Measurements from ENCODE around the gene SLC16A3.

SLC16A3 gene

DNA sequence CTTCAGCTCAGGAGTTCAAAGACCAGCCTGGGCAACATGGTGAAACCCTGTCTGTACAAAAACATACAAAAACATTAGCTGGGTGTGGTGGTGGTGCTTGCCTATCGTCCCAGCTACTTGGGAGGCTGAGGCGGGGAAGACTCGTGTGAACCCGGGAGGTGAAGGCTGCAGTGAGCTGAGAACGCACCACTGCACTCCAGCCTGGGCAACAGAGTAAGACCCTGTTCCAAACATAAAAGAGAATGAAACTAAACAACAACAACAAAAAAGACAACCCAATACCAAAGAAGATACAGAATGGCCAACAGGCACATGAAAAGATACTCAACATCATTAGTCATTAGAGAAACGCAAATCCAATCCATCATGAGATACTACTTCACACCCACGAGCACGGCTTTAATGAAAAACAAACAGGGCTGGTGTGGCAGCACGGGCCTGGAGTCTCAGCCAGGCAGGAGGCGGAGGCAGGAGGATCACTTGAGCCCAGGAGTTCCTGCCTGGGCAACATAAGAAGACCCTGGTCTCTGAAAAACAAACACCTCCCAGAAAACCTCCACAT, 7.4 kb upstream of the SLC16A3 start:
- H3K4me1 ChIP-seq, result peaks cover 11% of the 10 kb centered on the region
- no peak overlapping the region for H3K27ac ChIP-seq
- no peaks in the 10 kb centered on the region for H3K36me3 ChIP-seq
- no peak overlapping the region for H3K4me3 ChIP-seq
- H3K9me3 ChIP-seq, result no peaks in the 10 kb centered on the region
- no peaks in the 10 kb centered on the region for H4K20me1 ChIP-seq
- no peak overlapping the region for H3K4me2 ChIP-seq
- H3K27me3 ChIP-seq, result no peaks in the 10 kb centered on the region
- TF ChIP-seq Cebpa-rat (IDR thresholded peaks at IDR 0.05), result no peak
- no peak overlapping the region for H3K9ac ChIP-seq

DNA sequence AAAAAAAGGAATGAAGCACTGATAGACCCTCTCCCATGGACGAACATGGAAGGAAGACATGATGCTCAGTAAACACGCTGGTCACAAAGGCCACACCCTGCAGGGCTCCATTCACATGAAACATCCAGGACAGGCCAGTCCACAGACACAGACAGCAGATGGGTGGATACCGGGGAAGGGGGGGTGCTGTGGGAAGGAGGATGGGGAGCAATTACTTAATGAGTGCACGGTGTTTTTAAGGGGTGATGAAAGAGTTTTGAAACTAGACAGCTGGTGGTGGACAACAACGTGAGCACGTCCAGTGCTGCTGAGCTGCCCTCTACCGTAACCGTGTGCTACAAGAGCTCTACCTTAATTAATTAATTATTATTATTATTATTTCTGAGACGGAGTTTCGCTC, 6.0 kb upstream of the SLC16A3 start:
- H3K4me2 ChIP-seq, result no peak overlapping the region
- H4K20me1 ChIP-seq, result no peaks in the 10 kb centered on the region
- H3K27me3 ChIP-seq, result peaks cover 12% of the 10 kb centered on the region; the same call in 1 of the 2 replicates
- no peak overlapping the region for H3K4me3 ChIP-seq
- TF ChIP-seq Cebpa-rat (IDR thresholded peaks at IDR 0.05), result no peak
- no peak overlapping the region for H3K9ac ChIP-seq
- peaks cover 13% of the 10 kb centered on the region for H3K4me1 ChIP-seq
- no peaks in the 10 kb centered on the region for H3K9me3 ChIP-seq
- H3K36me3 ChIP-seq, result no peaks in the 10 kb centered on the region
- no peak overlapping the region for H3K27ac ChIP-seq

DNA sequence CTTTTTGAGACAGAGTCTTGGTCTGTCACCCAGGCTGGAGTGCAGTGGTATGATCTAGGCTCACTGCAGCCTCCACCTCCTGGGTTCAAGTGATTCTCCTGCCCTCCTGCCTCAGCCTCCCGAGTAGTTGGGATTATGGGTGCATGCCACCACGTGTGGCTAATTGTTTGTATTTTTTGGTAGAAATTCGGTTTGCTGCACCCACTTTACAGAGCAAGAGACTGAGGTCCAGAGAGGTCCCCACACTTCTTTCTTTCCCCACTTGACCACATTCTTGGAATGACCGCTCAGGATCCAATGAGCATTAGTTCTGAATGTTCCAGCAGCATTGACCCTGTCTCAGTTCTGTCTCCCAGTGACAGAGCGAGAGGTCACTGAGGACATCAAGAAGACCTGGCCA, 5.3 kb upstream of the SLC16A3 start:
- no peak overlapping the region for H3K4me3 ChIP-seq
- H3K27ac ChIP-seq, result no peak overlapping the region
- peaks cover 19% of the 10 kb centered on the region; the same call in 1 of the 2 replicates for H3K27me3 ChIP-seq
- no peaks in the 10 kb centered on the region for H3K9me3 ChIP-seq
- H3K4me2 ChIP-seq, result no peak overlapping the region
- H3K36me3 ChIP-seq, result no peaks in the 10 kb centered on the region
- H4K20me1 ChIP-seq, result no peaks in the 10 kb centered on the region
- TF ChIP-seq Cebpa-rat (IDR thresholded peaks at IDR 0.05), result no peak
- H3K4me1 ChIP-seq, result peaks cover 20% of the 10 kb centered on the region
- H3K9ac ChIP-seq, result no peak overlapping the region

DNA sequence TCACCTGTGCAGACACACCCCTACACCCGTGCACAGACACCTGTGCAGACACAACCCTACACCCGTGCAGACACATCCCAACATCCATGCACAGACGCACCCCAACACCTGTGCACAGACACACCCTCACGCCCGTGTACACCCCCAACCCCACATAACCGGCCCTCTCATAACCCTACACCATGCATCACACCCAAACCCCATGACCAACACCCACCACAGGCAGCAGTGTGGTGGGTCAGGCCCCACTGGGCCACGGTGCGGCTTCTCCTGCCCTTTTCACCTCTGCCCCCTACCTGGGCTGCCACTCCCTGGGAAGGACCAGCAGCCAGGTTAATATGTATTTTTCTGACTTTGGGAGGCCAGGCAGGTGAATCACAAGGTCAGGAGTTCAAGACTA, 4.2 kb upstream of the SLC16A3 start:
- Histone ChIP-seq H3K9me3 (no peaks in the 10 kb centered on the region), H3K27ac (no peak overlapping the region), H3K4me1 (peaks cover 28% of the 10 kb centered on the region), H3K4me3 (no peak overlapping the region), H3K4me2 (no peak overlapping the region), H3K9ac (no peak overlapping the region), H3K36me3 (no peaks in the 10 kb centered on the region), H3K27me3 (peaks cover 30% of the 10 kb centered on the region; the same call in 1 of the 2 replicates), H4K20me1 (peaks cover 8% of the 10 kb centered on the region)
- no peak for TF ChIP-seq Cebpa-rat (IDR thresholded peaks at IDR 0.05)

DNA sequence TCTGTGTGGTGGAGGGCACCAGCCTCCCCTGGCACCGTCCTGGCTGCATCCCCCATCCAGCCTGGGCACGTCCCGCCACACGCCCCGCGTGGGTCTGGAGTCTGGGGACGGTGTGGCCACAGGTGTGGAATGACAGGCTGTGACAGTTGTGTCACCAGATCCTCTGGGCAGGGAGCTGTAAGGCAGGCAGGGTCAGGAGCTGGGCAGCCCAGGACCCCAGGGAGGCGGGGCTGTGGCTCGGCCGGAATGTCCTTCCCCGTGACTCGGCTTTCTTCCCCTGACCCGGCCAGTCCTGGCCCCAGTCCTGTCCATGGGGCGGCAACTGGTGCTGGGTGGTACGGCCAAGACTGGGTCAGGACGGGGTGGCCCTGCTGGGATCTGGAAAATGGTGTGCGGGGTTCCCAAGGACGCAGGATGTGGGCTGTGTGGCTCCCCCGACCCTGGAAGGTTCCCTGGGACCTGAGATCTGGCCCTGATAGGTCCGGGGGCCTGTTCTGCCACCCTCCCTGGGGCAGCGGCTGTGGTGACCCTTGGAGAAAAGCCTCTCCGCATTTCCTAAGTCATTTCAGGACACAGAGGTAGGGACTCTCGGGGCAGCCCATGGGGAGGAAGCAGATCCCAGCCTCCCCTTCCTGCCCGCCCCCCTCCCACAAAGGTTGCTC, 3.3 kb upstream of the SLC16A3 start:
- Histone ChIP-seq H3K9me3 (no peaks in the 10 kb centered on the region), H3K4me1 (peaks cover 36% of the 10 kb centered on the region), H3K4me3 (no peak overlapping the region), H3K27ac (no peak overlapping the region), H3K4me2 (no peak overlapping the region), H4K20me1 (peaks cover 16% of the 10 kb centered on the region), H3K9ac (no peak overlapping the region), H3K27me3 (peaks cover 38% of the 10 kb centered on the region; the same call in 1 of the 2 replicates), H3K36me3 (no peaks in the 10 kb centered on the region)
- TF ChIP-seq Cebpa-rat (IDR thresholded peaks at IDR 0.05), result no peak

DNA sequence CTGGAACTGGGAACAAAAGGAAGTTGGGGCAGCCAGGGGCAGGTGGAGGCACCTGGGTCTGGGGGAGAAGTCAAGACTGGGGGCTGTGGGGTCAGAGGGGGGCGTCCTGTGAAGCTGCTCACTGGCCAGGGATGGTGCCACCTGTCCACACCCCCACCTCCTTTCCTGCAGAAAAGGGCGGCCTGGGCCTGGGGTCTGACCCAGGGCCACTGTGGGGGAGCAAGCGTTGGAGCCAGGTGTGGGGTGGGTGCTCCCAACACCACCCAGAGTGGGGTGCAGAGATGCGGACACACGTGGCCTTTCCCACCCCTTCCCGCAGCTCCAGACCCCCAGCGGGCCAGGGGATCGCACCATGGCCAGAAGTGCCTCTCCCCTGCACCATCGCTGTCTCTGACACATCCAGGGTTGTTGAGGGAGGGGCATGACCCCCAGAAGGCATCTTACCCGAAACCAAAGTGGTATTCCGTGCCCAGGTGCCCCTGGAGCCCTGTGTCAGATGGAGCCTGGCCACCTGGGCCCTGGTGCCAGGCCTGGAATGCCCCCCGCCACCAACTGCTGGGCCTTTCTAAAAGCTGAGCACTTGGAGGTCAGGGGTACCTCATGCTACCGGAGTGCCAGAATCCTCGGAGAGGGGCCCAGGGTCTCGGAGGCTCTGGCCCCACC, 2.6 kb upstream of the SLC16A3 start:
- H3K4me1 ChIP-seq, result peaks cover 44% of the 10 kb centered on the region

DNA sequence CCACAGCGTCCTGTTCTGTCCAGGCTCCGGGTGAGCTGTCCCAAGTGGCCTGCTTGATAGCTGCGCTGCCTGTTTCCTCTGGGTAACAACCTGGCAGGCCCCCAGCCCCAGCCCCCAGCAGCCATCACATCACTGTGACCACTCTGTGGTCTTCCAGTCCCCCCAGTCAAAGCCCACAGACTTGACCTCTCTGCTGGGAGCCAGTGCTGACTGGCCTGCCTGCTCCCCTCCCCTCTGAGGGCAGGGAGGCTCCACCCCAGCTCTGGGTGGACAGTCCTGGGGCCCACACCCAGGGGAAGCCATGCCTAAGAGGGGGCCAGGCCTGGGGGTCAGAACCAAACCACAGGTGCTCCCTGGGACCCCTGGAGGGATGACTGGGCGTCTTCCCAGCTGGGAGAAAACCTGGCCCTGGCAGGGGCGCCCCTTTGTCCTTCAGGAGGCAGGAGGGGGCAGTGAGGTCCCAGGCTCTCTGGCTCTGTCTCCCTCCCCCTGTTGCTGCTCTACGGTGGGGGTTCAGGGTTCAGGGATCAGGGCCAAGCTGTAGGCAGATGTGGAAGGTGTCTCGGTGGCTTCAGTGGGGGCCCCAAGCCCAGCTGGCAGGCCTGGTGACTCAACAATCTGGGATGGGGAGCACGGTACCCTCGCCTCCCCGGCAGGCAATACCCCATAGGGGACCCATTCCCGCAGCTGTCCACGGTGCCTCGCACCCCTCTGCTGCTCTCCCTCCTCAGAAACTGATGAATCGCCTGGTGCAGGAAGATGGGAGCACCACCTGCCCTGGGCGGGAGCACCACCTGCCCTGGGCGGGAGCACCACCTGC, 1.8 kb upstream of the SLC16A3 start:
- Histone ChIP-seq H3K4me2 (peak overlapping the region; percentile 99), H3K4me1 (peaks cover 51% of the 10 kb centered on the region), H3K9me3 (no peaks in the 10 kb centered on the region), H4K20me1 (peaks cover 30% of the 10 kb centered on the region), H3K4me3 (no peak overlapping the region), H3K27me3 (peaks cover 40% of the 10 kb centered on the region; the same call in 1 of the 2 replicates), H3K27ac (no peak overlapping the region), H3K9ac (no peak overlapping the region), H3K36me3 (no peaks in the 10 kb centered on the region)
- TF ChIP-seq Cebpa-rat (IDR thresholded peaks at IDR 0.05), result no peak

More for the DNA sequence above, 2.6 kb upstream of the SLC16A3 start:
- Histone ChIP-seq H3K9me3 (no peaks in the 10 kb centered on the region), H4K20me1 (peaks cover 23% of the 10 kb centered on the region), H3K9ac (no peak overlapping the region), H3K4me3 (no peak overlapping the region), H3K27ac (no peak overlapping the region), H3K27me3 (peaks cover 40% of the 10 kb centered on the region; the same call in 1 of the 2 replicates), H3K4me2 (no peak overlapping the region), H3K36me3 (no peaks in the 10 kb centered on the region)
- TF ChIP-seq Cebpa-rat (IDR thresholded peaks at IDR 0.05), result no peak

DNA sequence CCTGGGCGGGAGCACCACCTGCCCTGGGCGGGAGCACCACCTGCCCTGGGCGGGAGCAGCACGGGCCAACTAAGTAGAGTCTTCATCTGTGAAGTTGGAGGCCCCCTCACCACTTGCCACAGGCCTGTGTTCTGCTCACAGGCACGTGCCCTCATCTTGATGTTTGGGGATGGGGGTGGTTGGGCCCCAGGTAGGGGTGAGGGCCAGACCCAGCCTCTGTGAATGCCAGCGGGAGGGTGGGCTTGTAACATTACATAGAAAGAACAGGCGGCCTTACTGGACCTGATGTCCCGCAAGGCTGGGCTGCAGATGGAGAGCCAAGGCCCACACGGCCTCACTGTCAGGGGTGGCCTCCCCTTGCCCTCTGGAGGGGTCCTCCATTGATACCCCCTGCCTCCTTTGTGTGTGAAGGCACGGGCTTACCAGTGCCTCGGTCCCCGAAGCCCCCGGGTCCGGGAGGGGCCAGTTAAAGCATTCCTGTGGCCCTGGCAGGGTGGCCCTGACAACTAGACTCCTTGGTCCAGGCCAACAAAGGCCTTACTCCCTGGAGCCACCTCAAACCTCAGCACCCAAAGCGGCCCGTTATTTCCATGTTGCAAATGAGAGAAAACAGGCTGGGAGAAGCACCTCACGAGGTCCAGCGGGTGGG, 1.1 kb upstream of the SLC16A3 start:
- peaks cover 36% of the 10 kb centered on the region for H4K20me1 ChIP-seq
- H3K27ac ChIP-seq, result peak overlapping the region; percentile 80
- no peaks in the 10 kb centered on the region for H3K36me3 ChIP-seq
- no peak for TF ChIP-seq Cebpa-rat (IDR thresholded peaks at IDR 0.05)
- H3K9ac ChIP-seq, result peak overlapping the region; percentile 84
- peak overlapping the region; percentile 99 for H3K4me2 ChIP-seq
- H3K4me3 ChIP-seq, result peak overlapping the region; percentile 90
- peaks cover 57% of the 10 kb centered on the region for H3K4me1 ChIP-seq
- no peaks in the 10 kb centered on the region for H3K9me3 ChIP-seq
- peaks cover 40% of the 10 kb centered on the region; the same call in 1 of the 2 replicates for H3K27me3 ChIP-seq

DNA sequence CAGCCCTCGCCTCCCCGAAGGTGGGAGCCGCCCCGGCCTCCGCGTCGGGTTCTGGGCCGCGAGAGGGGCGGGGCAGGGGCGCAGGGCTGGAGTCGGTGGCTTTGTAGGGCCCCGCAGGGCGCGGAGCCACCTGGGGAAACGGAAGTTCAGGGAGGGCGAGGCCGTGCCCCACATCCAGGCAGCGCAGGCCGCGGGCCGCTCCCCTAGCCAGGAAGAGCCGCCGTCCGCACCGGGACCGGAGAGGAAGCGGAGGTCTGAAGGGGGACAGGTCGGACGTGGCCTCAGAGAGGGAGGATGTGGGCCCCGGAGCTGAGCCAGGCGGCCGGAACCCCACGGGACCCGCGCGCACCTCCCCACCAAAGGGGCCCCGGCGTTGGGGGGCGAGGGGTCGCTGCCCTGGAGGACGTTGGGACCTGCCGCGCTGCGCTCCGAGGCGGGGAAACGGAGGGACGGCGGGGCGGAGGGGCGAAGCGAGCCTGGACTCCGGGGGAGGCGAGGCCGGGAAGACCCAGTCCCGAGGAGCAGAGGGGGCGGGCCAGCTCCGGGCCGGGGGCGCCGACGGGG, 482 bp upstream of the SLC16A3 start:
- Histone ChIP-seq H3K9me3 (no peaks in the 10 kb centered on the region), H3K4me3 (peak overlapping the region; percentile 90), H3K27me3 (peaks cover 40% of the 10 kb centered on the region; the same call in 1 of the 2 replicates), H3K36me3 (no peaks in the 10 kb centered on the region), H4K20me1 (peaks cover 42% of the 10 kb centered on the region), H3K4me2 (peak overlapping the region; percentile 99), H3K4me1 (peaks cover 63% of the 10 kb centered on the region), H3K9ac (peak overlapping the region; percentile 84), H3K27ac (peak overlapping the region; percentile 80)
- TF ChIP-seq Cebpa-rat (IDR thresholded peaks at IDR 0.05), result no peak

Measured in BLaER1 (cell line).